NB4 (cell line): ENCODE results near the gene PDE4B.

Experiments used
- DNase-seq: peaks from one replicate; pipeline ENCODE4 v3.0.0; 2010; ENCODE audit warnings: low read depth
- H3K4me3 ChIP-seq: one replicate; pipeline ENCODE4 v1.5.1; 2011; ENCODE audit warnings: mild to moderate bottlenecking, low read depth, low read length, moderate library complexity
- CTCF ChIP-seq: IDR thresholded peaks from one replicate; pipeline ENCODE4 v1.5.1; 2012; ENCODE audit warnings: low read depth, low read length
- MAX ChIP-seq: IDR thresholded peaks from 2 replicates; pipeline ENCODE4 v1.6.1; 2011; ENCODE audit warnings: low read depth, low read length
- MYC ChIP-seq: IDR thresholded peaks from 2 replicates; pipeline ENCODE4 v1.6.1; 2011; ENCODE audit warnings: low read depth, low read length
- POLR2A ChIP-seq: IDR thresholded peaks from 2 replicates; pipeline ENCODE4 v1.6.1; 2011; ENCODE audit warnings: mild to moderate bottlenecking; ENCODE audit not compliant: insufficient read length; ENCODE audit errors: extremely low read depth

The PDE4B gene

DNA sequence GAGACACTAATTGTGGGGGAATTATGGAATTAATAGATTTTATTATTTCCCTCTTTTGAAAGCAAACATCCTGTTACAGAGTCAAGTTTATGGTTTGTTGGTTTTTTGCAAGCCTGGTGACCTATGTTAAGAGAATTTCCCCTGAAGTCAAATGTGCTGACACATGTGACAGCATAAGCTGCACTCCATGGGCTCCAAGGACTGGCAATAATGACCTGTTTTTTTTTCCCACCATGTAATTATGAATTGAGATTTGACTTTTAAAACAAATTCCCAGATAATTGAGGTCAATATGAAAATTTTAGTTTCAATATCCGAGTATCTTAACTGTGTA lies 498.8 kb downstream of the PDE4B start:
- TF ChIP-seq POLR2A (no peak), MYC (no peak), MAX (no peak), CTCF (no peak)
- no peak for DNase-seq
- H3K4me3 ChIP-seq: no peak overlapping the region

- TF ChIP-seq CTCF (no peak), MYC (no peak), MAX (no peak), POLR2A (no peak)
These were observed 499.6 kb downstream of the PDE4B start for GRCh38 chr1:66292305-66292704.

GRCh38 chr1:66292944-66293343 lies 500.2 kb downstream of the PDE4B start:
- no peak for TF ChIP-seq MAX
- no peak for TF ChIP-seq MYC
- TF ChIP-seq POLR2A: no peak
- no peak for TF ChIP-seq CTCF
- DNase-seq: no peak
- H3K4me3 ChIP-seq: no peak overlapping the region

More at GRCh38 chr1:66292305-66292704, 499.6 kb downstream of the PDE4B start:
- no peak for DNase-seq
- H3K4me3 ChIP-seq: no peak overlapping the region

- TF ChIP-seq CTCF (no peak), MYC (no peak), POLR2A (no peak), MAX (no peak)
- DNase-seq: no peak
- no peak overlapping the region for H3K4me3 ChIP-seq
These were observed 502.1 kb downstream of the PDE4B start for GRCh38 chr1:66294707-66295370.

DNA sequence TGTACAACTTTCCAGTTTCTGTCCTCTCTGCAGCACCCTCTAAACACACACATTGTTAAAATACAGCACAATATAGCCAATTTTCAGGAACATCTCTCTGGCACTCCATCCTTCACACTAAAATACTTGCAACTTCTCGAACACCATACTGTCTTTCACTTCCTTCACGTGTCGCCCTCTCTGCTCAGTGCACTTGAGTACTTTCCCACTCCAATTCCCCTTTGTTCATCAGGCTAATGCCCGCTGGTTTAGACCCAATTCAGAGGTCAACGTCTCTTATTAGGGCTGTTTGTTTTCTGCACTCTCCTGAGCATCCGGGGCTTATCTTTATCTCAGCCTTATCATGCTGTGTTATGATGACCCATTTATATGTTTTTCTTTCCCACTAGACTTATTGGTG lies 503.1 kb downstream of the PDE4B start:
- DNase-seq: no peak
- TF ChIP-seq MYC (no peak), CTCF (no peak), MAX (no peak), POLR2A (no peak)
- H3K4me3 ChIP-seq: no peak overlapping the region
